Breast epithelium (tissue), 4 donors: ENCODE measurements around the gene PYGB. TPM values are rescaled to one million over a fixed set of nuclear protein-coding genes. Genes with fewer than 3 reads are reported as not detected.
"Not testable (repeated sequence)": the region's sequence is repeated elsewhere in the genome, so short reads cannot be mapped to it uniquely, and the experiment has no call there.

ENCODE experiments used
- DNase-seq, 2 donors: peaks; one replicate each; pipeline ENCODE4 v3.0.0-alpha.2; 2019; ENCODE audit warnings: low spot score in 2 of 2
- H3K27ac ChIP-seq, 2 donors: fragments of 200-600 bp; sonication (generic) in 1 of 2; one replicate each; pipeline ENCODE4 v1.5.1; 2016 to 2019; ENCODE audit warnings: mild to moderate bottlenecking in 1 of 2
- H3K27me3 ChIP-seq, 2 donors: fragments of 200-600 bp; sonication (generic) in 1 of 2; one replicate each; pipeline versions ENCODE4 v1.5.1 to v1.6.0; 2017 to 2019; ENCODE audit warnings: control low read depth in 1 of 2, mild to moderate bottlenecking in 1 of 2
- H3K36me3 ChIP-seq: fragments of 200-600 bp; one replicate; pipeline ENCODE4 v1.5.1; 2019
- H3K4me1 ChIP-seq, 2 donors: fragments of 200-600 bp; sonication (generic); one replicate each; pipeline ENCODE4 v1.5.1; 2016 to 2019; ENCODE audit warnings: control low read depth in 1 of 2
- H3K4me3 ChIP-seq, 3 donors: fragments of 200-600 bp; sonication (generic); 1 replicate in 2 of 3; 2 replicates in 1 of 3; pipeline ENCODE4 v1.5.1; 2016 to 2019; ENCODE audit warnings: mild to moderate bottlenecking in 3 of 3, moderate library complexity in 2 of 3
- H3K9me3 ChIP-seq, 2 donors: fragments of 200-600 bp; sonication (generic) in 1 of 2; one replicate each; pipeline ENCODE4 v1.5.1; 2016 to 2019; ENCODE audit warnings: control low read depth in 1 of 2
- POLR2A ChIP-seq: fragments of 450-650 bp; IDR thresholded peaks from one replicate; pipeline ENCODE4 v1.6.1; 2016; ENCODE audit warnings: antibody characterized with exemption, mild to moderate bottlenecking, moderate library complexity
- POLR2AphosphoS5 ChIP-seq, 3 donors: sonication (generic); formaldehyde crosslinking; IDR thresholded peaks; one replicate each; pipeline ENCODE4 v1.6.1; 2017; ENCODE audit warnings: antibody characterized with exemption in 3 of 3
- intact Hi-C: fragments of 100-400 bp; cut with DNase I; formaldehyde crosslinking; loops from one replicate; pipeline ENCODE4 v1.15.1; 2023; ENCODE audit warnings: low total_unique reads
- total RNA-seq, 3 donors: library from RNA; depleted of rRNA; stranded (reverse); fragments of >200 nt; gene quantifications; one replicate each; pipeline ENCODE4 v1.1.0, GENCODE V29; 2016
- TF ChIP-seq, protein P1 (sequence below), 3 donors: fragments of 450-650 bp; IDR thresholded peaks; one replicate each; pipeline ENCODE4 v1.5.1; 2016 to 2017; ENCODE audit warnings: antibody characterized with exemption in 3 of 3, mild to moderate bottlenecking in 3 of 3, moderate library complexity in 3 of 3

PYGB gene
- total RNA-seq, 3 donors from 2014 or later: 95.7 to 128 (median 121) TPM

DNA sequence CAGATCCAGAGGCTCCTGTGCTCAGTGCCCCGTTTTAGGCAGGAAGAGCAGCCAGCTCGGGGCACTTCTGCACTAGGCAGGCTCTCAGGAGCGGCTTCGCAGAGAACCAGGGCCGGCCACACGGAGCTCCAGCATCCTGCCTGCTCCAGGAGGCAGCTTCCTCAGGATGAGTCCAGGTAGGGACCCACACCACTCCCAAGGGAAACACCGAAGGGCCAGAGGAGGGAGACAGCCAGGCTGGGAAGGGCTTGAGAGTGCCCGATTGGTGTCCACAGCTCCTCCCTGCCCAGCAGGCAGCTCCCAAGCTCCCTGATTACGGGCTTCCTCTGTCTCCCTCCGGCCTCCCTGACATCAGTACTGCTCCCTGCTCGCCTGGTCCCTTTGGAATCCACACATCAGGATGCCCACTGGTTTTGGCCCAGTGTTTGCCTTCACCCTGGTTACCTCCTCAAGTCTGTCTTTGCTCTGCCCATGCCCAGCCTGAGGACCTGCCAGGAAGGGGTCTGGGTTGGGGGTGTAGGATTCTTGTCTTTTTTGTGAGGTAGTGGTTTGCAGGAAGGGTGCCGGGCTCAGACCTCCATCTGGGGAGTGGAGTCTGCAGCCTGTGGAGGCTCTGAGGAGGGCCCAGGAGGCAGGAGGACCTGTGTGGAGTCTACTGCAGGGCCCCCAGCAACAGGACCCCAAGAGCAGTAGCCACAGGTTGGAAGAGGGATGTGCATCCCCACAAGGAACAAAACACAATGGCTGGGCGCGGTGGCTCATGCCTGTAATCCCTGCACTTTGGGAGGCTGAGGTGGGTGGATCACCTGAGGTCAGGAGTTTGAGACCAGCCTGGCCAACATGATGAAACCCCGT is 11.2 kb upstream of the PYGB start:
- H3K4me1 ChIP-seq: peaks cover 8 to 12% of the 10 kb centered on the region in 2 donors

DNA sequence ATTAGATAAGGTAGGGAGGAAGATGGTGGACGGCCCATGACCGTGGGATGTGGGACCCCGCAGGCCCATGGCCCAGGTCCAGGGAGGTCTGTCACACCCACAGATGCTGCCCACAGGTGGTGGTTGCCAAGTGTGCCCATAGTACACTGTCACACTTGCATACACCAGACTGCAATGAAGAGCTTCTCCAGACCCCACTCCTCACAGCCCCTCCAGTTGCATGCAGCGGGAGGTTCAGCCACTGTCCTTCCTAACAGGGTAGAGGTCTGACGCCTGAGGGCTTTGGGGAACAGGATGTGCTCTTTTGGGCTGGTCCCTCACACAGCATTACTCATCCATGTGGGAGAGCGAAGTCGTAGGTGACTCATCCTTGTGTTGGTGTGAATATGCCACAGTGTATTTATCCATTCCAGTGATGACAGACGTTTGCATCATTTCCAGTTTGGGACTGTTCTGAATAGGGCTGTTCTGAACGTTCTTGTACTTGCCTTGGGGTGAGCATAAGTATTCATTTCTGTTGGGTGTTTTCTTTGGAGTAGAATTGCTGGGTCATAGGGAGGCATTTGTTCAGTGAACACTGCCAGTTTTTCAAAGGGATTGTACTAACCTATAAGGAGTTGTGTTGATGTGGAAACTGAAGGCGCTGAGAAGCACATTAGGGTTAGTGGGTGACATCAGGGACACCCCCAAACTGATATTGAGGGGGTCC is 10.1 kb upstream of the PYGB start:
- Histone ChIP-seq H3K4me3 (no peak overlapping the region), H3K9me3 (no peaks in the 10 kb centered on the region), H3K4me1 (peaks cover 8 to 12% of the 10 kb centered on the region in 2 donors), H3K27me3 (no peaks in the 10 kb centered on the region), H3K27ac (peak overlapping the region; percentile 84 to 89), H3K36me3 (no peaks in the 10 kb centered on the region)
- TF ChIP-seq POLR2AphosphoS5 (IDR thresholded peaks at IDR 0.05): peak; percentile 52 to 69 (median 58)
- TF ChIP-seq, protein P1, sequence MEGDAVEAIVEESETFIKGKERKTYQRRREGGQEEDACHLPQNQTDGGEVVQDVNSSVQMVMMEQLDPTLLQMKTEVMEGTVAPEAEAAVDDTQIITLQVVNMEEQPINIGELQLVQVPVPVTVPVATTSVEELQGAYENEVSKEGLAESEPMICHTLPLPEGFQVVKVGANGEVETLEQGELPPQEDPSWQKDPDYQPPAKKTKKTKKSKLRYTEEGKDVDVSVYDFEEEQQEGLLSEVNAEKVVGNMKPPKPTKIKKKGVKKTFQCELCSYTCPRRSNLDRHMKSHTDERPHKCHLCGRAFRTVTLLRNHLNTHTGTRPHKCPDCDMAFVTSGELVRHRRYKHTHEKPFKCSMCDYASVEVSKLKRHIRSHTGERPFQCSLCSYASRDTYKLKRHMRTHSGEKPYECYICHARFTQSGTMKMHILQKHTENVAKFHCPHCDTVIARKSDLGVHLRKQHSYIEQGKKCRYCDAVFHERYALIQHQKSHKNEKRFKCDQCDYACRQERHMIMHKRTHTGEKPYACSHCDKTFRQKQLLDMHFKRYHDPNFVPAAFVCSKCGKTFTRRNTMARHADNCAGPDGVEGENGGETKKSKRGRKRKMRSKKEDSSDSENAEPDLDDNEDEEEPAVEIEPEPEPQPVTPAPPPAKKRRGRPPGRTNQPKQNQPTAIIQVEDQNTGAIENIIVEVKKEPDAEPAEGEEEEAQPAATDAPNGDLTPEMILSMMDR (IDR thresholded peaks at IDR 0.05): no peak
- DNase-seq: peak in 1 of 2 donors; percentile 83
- intact Hi-C loops: no loop called here

More for the DNA sequence above, 11.2 kb upstream of the PYGB start:
- no peak for DNase-seq
- Histone ChIP-seq H3K27ac (peak overlapping the region; percentile 71 to 84), H3K9me3 (no peaks in the 10 kb centered on the region), H3K36me3 (no peaks in the 10 kb centered on the region), H3K27me3 (no peaks in the 10 kb centered on the region), H3K4me3 (no peak overlapping the region)
- intact Hi-C loops: no loop called here
- TF ChIP-seq, protein P1 (IDR thresholded peaks at IDR 0.05): no peak
- TF ChIP-seq POLR2AphosphoS5 (IDR thresholded peaks at IDR 0.05): no peak
- TF ChIP-seq POLR2A: no peak

DNA sequence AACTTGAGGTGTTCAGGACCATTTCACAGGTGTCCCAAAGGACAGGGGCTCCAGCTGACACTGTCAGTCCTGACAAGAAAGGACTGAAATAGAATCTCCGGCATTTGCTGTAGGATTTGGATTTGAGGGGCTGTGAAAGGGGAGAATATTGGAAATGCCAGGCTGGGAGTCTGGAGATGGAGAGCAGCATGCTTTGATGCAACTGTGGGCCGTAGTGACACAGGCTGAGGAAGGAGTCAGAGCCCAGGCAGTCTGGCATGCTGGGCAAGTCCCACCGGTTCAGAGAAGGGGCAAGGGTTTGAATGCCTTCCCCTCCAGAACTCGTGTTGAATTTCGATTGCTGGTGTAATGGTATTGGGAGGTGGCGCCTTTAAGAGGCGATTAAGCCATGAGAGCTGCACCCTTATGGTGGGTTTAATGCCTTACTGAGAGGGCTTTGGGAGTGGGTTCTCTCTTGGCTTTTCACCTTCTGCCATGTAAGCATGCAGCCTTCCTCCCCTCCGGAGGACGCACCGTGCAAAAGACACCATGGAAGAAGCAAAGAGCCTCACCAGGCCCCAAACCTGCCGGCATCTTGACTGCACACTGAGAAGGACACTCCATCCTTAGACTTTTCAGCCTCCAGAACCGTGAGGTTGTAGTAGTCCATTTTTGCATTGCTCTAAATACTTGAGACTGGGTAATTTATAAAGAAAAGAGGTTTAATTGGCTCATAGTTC is 9.4 kb upstream of the PYGB start:
- Histone ChIP-seq H3K27me3 (no peaks in the 10 kb centered on the region), H3K36me3 (no peaks in the 10 kb centered on the region), H3K4me3 (no peak overlapping the region), H3K9me3 (no peaks in the 10 kb centered on the region), H3K4me1 (peaks cover 8 to 11% of the 10 kb centered on the region in 2 donors), H3K27ac (peak overlapping the region; percentile 84 to 89)
- intact Hi-C loops: no loop called here
- DNase-seq: no peak
- TF ChIP-seq POLR2AphosphoS5 (IDR thresholded peaks at IDR 0.05): no peak
- TF ChIP-seq, protein P1 (IDR thresholded peaks at IDR 0.05): no peak

DNA sequence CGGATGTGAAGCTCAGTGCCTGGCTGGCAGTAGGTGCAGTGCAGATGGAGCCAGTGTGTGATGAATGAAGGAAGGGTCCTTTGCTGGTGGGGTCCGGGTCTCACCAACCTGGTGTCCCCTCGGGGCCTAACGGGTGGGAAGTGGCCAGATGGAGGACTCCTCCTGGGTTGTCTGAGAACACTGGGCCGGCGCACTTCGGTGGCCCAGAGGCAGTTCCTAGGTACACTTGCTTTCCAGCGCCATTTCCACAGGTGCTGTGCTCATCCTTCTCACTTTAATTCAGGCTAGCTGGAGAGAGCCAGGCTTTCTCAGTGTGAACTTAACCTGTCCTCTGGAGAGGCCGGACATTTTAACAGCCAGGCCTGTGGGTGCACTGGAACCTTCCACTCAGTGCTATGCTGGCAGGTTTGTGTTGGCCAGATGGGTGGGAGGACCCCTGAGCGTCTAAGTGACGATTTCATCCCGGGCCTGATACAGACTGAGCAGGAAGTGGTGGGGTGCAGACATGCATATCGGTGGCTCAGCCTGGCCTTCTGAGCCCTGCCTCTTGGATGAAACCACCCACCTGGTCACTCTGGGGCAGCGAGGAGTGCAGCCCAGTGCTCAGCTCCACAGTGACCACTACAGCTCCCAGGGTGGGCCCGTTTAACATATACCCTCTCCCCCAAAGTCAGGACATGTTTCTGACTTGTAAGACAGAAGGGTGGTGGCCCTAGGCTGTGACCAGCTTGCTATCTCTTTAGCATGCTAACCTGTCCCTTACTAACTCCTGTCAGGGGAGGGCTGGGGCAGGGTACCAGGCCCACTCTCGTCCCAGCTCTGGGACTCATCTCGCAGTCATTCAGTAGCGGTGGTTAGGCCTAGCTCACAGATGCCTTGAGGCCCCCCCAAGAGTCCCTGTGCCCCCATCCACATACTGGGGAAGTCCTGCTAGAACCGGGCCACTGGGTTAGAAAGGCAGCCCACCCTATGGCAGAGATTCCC is 8.2 kb upstream of the PYGB start:
- peak overlapping the region in 1 of 2 donors; percentile 84 for H3K27ac ChIP-seq
- H3K9me3 ChIP-seq: no peaks in the 10 kb centered on the region
- intact Hi-C loops: no loop called here
- TF ChIP-seq, protein P1 (IDR thresholded peaks at IDR 0.05): no peak
- TF ChIP-seq POLR2A (no peak), POLR2AphosphoS5 (IDR thresholded peaks at IDR 0.05) (no peak)
- no peaks in the 10 kb centered on the region for H3K27me3 ChIP-seq
- no peak overlapping the region for H3K4me3 ChIP-seq
- H3K4me1 ChIP-seq: peaks cover 4 to 8% of the 10 kb centered on the region in 2 donors
- no peak for DNase-seq
- H3K36me3 ChIP-seq: no peaks in the 10 kb centered on the region

DNA sequence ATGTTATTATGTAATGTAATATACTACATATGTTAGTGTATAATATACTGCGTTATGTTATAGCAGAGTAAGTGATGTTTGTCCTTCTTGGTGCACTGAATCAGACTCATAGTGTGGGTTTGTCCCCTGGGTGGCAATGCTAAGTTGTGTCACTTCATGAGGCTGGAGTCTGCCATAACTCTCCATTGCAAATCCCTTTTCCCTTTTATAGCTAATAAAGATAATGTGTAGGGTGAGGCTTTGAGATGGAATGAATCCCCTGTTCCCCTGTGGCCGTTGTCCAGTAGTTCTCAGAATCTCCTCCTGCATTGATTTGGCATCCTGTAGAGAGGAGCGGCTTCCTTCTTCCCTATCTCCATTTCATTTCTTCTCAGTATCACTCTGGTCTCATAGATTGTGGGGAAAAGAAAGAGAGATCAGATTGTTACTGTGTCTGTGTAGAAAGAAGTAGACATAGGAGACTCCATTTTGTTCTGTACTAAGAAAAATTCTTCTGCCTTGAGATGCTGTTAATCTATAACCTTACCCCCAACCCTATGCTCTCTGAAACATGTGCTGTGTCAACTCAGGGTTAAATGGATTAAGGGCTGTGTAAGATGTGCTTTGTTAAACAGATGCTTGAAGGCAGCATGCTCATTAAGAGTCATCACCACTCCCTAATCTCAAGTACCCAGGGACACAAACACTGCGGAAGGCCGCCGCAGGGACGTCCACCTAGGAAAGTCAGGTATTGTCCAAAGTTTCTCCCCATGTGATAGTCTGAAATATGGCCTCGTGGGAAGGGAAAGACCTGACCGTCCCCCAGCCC is 6.8 kb upstream of the PYGB start:
- H3K36me3 ChIP-seq, DNase-seq, H3K27ac ChIP-seq, intact Hi-C loops, H3K9me3 ChIP-seq, H3K4me1 ChIP-seq, H3K4me3 ChIP-seq, H3K27me3 ChIP-seq: not testable (repeated sequence)

DNA sequence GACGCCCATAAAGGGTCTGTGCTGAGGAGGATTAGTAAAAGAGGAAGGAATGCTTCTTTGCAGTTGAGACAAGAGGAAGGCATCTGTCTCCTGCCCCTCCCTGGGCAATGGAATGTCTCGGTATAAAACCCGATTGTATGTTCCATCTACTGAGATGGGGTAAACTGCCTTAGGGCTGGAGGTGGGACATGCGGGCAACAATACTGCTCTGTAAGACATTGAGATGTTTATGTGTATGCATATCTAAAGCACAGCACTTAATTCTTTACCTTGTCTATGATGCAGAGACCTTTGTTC is 6.3 kb upstream of the PYGB start:
- H3K27me3 ChIP-seq, intact Hi-C loops, H3K4me1 ChIP-seq, DNase-seq, H3K9me3 ChIP-seq, H3K4me3 ChIP-seq, H3K36me3 ChIP-seq, H3K27ac ChIP-seq: not testable (repeated sequence)
